Measurements from ENCODE around the gene MCOLN3.

DNA sequence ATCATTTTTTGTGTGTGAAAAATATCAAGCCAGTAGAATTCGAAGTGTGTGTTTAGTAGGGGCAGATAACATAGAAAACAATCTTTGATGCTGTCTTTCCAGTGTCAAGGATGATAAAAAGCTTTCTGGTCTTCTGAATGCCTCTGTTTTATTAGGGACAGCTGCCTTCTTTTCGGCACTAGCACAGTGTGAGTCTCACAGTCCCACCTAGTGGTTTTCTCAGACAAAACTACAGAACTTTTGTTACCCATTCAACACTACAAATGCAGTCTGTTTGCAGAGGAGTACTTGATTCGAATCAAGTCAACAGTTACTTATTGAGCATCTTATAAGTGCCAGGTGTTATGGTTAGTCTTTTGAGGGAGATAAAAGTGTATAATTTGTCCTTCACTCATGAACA lies 30.6 kb upstream of the MCOLN3 start:
- TF ChIP-seq, protein P1, sequence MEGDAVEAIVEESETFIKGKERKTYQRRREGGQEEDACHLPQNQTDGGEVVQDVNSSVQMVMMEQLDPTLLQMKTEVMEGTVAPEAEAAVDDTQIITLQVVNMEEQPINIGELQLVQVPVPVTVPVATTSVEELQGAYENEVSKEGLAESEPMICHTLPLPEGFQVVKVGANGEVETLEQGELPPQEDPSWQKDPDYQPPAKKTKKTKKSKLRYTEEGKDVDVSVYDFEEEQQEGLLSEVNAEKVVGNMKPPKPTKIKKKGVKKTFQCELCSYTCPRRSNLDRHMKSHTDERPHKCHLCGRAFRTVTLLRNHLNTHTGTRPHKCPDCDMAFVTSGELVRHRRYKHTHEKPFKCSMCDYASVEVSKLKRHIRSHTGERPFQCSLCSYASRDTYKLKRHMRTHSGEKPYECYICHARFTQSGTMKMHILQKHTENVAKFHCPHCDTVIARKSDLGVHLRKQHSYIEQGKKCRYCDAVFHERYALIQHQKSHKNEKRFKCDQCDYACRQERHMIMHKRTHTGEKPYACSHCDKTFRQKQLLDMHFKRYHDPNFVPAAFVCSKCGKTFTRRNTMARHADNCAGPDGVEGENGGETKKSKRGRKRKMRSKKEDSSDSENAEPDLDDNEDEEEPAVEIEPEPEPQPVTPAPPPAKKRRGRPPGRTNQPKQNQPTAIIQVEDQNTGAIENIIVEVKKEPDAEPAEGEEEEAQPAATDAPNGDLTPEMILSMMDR (IDR thresholded peaks at IDR 0.05; ENCODE audit: low read depth, low read length), result peak; percentile 31
- TF ChIP-seq EZH2phosphoT487 (IDR thresholded peaks at IDR 0.05; ENCODE audit: low read depth), result no peak

All from OCI-LY3 (cell line).